Skin of body (tissue), 2 donors: ENCODE results near the gene ABHD16A. TPM values are rescaled to one million over a fixed set of nuclear protein-coding genes. Genes with fewer than 3 reads are reported as not detected.
A peak's percentile ranks its signal among the peaks of the same experiment; 100 is the strongest.

ENCODE experiments used
- DNase-seq: peaks from one replicate; lab custom pipeline; 2025; lab: John Stamatoyannopoulos, UW
- total RNA-seq: library from RNA; depleted of rRNA; stranded (reverse); fragments of >200 nt; gene quantifications from one replicate; pipeline ENCODE4 v1.2.3, GENCODE V29; 2014

Gene ABHD16A
- total RNA-seq, 1 donor from 2014 or later, result 36.0 TPM

GRCh38 chr6:31732029-31732428, 28.9 kb upstream of the ABHD16A start:
- no peak for DNase-seq

- DNase-seq, result no peak
Observed at GRCh38 chr6:31730631-31731086, 27.5 kb upstream of the ABHD16A start.

GRCh38 chr6:31729979-31730630, 27.0 kb upstream of the ABHD16A start:
- peak; percentile 92 for DNase-seq

DNA sequence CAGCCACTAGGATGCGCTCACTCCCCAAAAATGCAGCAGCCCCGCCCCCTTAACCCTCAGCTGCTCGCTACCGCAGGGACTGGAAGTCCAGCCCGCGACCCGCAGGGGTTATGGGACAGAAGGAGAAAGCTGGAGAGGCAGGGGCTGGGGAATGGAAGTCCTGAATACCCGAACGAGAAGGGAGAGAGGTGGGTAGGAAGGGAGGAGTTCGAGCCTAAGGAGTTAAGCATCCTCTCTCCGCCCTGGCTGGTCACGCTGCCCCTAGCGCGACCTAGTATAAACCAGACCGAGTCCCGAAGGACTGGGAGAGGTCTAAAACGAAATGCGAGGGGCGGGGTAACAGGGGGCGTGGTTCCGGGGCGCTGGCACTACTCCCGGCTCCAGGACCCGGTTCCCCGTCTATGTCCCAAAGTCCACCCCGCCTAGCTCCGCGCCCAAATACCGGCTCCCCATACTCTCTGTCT, 26.4 kb upstream of the ABHD16A start:
- DNase-seq, result peak; percentile 84

DNA sequence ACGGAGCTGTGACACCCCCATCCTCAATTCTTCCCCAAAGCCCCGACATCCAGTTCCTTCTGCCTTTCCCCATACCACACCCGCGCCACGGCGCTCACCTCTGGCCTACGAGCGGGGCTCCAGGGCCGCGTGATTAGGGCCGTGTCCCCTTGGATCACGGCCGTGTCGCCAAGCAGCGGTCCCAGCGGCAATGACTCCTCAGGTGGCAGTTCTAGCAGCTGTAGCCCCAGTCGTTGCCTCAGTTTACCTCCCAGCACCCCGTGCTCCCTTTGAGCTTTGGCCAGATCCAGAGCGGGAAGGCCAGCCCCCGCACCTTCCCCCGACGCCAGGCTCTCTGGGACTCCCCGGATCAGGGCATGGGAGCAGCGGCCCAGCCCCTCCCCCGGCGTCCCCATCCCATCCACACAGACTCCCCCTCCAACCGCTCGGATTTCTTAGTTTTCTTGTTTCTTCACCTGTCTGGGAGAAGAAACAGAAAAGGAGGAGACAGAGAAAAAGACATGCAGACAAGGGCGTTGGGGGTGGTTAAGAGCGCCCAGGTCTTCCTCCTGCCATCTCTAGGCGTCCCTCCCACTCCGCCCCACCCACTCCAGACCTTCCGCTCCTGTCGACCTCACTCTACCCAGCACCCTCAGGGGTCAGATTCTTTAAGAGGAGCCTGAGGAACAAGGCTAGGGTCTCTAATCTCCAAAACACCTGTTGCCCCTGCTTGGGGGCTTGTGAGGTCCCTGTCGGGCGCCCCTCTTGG, 25.8 kb upstream of the ABHD16A start, which contains the start of gene DDAH2:
Gene DDAH2 (minus strand): TSS at position 533 of the 748 bp plus-strand sequence. CDS start 138 bp downstream, at position 395.
- no peak for DNase-seq

DNA sequence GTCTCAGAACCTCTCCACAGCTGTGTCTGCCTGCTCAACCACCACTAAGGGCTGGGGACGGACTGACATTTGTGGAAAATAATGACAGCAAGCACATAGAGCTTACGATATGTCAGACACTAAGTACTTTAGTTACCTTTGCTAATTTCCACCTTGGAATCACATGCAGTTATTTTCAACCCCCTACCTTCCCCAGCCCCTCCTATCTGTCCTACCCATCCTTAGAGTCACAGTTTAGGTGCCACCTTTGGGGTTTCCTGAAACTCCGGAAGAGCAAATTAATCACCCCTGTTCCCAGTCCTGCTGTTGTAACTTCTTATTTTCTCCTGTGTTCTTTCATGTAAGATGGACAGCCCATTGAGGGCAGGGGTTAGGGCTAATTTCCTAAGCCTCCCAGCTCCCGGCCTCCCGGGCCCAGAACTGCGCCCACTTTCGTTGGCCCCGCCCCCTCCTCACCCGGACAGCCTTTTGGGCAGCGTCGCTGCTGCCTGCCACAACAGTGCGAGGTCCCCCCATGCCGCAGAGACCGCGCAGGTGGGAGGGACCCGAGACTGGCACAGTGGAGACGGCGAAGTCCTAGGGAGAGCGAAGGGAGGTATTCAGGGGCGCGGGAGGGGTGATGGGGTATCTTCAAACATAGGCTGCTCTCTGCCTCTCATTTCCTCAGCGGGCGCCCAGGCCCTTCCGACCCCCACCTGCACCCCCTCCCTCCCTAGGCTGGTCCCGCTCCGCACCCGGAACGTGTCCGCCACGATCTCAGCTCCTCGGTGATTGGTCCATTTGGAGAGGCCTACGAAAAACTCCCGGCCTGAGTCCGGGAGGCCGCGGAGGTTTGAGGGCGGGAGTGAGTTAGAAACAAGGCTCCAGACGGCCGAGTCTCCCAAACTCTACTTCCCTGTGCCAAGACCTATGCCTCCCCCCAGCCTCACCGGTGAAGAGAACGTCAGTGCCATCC, 24.9 kb upstream of the ABHD16A start:
- DNase-seq, result no peak

GRCh38 chr6:31727034-31727716, 24.1 kb upstream of the ABHD16A start:
- no peak for DNase-seq

GRCh38 chr6:31725502-31726350, 22.6 kb upstream of the ABHD16A start:
- no peak for DNase-seq

- DNase-seq, result no peak
Observed at GRCh38 chr6:31723980-31724691, 21.0 kb upstream of the ABHD16A start.

DNA sequence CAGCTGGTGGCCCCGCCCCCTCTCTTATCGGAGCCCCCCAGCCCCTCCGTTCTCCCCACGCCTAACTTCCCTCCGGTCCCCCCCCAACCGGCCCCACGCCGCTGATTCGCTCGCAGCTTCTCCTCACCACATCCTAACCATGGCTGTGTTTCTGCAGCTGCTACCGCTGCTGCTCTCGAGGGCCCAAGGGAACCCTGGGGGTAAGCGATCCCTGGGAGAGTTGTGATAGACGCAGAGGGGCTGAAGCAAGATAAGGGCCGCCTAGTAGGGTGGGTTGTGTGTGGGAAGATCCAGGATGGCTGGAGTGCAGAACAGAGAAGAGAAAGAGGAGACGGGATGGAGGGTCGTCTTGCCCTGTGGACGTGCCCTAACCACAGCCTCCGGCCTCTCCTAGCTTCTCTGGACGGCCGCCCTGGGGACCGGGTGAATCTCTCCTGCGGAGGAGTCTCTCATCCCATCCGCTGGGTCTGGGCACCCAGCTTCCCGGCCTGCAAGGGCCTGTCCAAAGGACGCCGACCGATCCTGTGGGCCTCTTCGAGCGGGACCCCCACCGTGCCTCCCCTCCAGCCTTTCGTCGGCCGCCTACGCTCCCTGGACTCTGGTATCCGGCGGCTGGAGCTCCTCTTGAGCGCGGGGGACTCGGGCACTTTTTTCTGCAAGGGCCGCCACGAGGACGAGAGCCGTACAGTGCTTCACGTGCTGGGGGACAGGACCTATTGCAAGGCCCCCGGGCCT, 20.3 kb upstream of the ABHD16A start, which contains the start of gene MPIG6B:
Gene MPIG6B (plus strand): TSS at position 129 of the 735 bp plus-strand sequence. CDS start 11 bp downstream, at position 140.
- no peak for DNase-seq

- DNase-seq, result no peak
Observed at GRCh38 chr6:31722173-31722572, 19.0 kb upstream of the ABHD16A start.

GRCh38 chr6:31721351-31722020, 18.4 kb upstream of the ABHD16A start, which contains the start of gene LY6G6C:
LY6G6C (minus strand) TSS chr6:31721746; CDS start chr6:31721679, 67 bp downstream.
- no peak for DNase-seq

DNA sequence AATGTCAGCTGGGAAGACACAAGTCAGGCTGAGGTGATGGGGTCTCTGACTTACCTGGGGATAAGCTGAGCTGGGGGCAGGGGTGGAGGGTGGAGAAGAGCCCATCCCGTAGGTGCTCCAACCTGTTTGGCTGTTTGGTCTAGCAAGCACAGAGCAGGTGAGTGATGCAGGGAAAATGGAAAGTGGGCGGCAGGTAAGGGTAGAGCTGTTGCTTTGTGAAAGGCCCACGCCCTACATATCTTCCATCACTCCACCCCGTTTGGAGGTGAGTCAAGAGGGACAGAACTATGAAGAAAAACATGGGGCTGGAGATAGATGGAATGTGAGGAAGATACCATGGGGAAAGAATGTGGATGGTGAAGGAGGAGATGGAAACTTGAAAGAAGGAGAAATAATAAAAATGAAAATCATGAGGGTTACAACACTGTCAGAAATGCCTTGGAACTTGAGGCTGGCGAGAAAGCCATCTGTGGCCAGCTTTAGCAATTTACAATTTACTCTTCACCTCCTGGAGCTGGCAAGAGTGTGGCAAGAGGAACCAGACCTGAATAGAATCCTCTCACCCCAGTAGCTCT, 17.2 kb upstream of the ABHD16A start:
- no peak for DNase-seq

DNA sequence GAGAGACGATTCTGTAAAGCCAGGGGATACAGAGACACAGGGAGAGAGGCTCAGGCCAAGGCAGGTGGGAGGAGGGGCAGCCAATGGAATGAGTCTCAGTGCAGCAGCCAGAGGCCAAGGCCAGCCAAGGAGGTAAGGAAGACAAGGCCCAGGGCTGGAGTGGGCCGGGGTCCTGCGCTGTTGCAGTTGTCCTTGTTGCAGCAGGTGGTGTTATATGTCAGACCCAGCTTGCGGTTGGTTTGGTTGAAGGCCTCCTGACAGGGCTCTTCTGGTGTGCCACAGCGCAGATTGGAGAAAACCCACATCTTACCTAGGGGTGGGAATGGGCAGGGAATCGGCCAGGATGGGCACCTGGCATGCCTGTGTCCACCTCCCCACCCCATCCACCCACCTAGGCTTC, 15.9 kb upstream of the ABHD16A start:
- no peak for DNase-seq

DNA sequence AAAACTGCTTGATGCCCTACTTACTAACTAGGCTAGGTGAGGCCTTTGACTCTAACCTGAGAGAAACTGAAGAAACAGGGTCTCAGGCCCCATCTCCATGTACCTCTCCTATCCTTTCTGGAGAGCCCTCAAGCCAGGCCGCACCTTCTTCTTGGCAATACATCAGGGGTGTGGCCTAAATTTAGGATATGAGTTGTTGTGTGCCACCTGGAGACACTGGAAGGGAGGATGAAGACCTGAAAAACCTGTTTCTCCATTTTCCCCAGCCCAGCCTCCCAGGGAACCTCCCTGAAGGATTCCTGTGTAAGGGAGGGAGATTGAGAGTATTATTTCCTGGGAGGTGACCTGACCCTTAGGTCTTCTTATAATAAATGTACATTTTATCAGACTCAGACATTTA, 15.1 kb upstream of the ABHD16A start:
- no peak for DNase-seq

DNA sequence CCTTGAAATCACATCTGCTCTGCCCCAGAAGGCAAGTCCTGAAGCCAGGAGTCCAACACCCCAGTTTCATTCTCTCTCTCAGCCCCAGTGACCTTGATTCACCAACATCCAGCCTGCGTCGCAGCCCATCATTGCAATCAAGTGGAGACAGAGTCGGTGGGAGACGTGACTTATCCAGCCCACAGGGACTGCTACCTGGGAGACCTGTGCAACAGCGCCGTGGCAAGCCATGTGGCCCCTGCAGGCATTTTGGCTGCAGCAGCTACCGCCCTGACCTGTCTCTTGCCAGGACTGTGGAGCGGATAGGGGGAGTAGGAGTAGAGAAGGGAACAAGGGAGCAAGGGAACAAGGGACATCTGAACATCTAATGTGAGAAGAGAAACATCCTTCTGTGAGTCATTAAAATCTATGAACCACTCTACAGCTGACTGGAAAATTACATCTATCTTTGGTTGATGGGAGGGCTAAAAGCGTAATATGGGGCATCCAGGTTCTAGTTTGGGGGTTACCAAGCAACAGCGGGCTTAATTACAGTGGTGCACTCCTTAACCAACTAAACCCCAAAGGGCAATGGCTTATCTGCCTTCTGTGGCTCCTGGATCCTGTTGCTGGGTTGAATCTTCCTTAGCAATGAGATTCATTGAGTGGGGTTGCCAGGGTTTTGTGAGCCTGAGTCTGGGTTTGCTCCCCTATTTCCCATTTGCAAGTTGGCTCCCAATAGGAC, 14.5 kb upstream of the ABHD16A start:
- no peak for DNase-seq
